DMS114 treated with DMSO at 0.1 percent for 48 hours (cell line): ENCODE results near the gene USH1G.
"Not testable (repeated sequence)": the region's sequence is repeated elsewhere in the genome, so short reads cannot be mapped to it uniquely, and the experiment has no call there.

ENCODE experiments used
- DNase-seq: peaks from one replicate; lab custom pipeline; 2025; ENCODE audit not compliant: unreplicated experiment; lab: John Stamatoyannopoulos, UW

Gene USH1G

DNA sequence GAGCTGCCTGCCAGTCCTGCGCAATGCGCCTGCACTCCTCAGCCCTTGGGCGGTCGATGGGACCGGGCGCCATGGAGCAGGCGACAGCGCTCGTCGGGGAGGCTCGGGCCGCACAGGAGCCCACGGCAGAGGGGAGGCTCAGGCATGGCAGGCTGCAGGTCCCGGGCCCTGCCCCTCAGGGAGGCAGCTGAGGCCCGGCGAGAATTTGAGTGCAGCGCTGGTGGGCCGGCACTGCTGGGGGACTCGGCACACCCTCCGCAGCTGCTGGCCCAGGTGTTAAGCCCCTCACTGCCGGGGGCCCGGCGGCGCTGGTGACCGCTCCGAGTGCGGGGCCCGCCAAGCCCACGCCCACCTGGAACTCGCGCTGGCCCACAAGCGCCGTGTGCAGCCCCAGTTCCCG lies 16.0 kb downstream of the USH1G start:
- DNase-seq: no peak

DNA sequence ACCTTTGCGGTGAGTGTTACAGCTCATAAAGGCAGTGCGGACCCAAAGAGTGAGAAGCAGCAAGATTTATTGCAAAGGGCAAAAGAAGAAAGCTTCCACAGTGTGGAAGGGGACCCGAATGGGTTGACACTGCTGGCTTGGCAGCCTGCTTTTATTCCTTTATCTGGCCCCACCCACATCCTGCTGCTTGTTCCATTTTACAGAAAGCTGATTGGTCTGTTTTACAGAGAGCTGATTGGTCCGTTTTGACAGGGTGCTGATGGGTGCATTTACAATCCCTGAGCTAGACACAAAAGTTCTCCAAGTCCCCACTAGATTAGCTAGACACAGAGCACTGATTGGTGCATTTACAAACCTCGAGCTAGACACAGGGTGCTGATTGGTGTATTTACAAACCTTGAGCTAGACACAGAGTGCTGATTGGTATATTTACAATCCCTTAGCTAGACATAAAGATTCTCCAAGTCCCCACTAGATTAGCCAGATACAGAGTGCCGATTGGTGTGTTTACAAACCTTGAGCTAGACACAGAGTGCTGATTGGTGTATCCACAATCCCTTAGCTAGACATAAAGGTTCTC lies 16.8 kb downstream of the USH1G start:
- not testable (repeated sequence) for DNase-seq

- no peak for DNase-seq
Measured at GRCh38 chr17:74904687-74905409, 18.2 kb downstream of the USH1G start.

GRCh38 chr17:74903671-74904070 lies 19.4 kb downstream of the USH1G start:
- no peak for DNase-seq

- no peak for DNase-seq
Measured at GRCh38 chr17:74903034-74903433, 20.0 kb downstream of the USH1G start.

DNA sequence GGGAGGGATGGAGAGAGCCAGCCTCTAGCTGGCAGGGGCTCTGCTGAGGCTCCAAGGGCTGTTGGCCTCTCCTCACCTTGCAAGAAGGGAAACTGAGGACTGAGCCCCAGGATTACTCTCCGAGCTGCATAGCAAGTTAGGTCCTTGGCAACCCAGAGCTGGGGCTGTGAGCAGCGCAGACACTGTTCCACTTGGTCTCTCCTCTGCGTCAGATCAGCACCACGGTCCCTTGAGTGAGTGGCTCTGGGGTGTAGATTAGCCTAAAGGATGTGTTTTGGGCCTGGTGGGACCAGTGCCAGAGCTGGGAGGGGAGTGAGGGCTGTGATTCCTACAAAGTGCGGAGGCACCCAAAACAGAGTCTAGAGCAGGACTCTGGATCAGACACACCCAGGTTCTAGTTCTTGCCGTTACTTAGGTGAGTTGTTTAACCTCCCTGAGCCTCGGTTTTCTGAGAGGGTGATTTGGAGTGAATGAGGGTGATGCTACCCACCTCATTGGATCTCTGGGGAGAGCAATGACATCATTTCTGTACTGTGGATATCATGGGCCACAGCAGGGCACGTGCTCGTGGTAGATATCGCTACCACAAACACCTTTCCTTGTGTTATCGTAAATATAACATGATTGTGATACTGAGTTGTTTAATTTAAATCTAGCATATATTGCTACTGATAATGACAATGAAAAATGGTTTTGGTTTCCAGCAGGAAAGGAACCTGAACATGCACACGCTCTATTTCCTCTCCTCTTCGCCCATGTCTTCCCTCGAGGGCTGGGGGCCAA lies 21.5 kb downstream of the USH1G start:
- no peak for DNase-seq

GRCh38 chr17:74900208-74900607 lies 22.8 kb downstream of the USH1G start:
- no peak for DNase-seq

- DNase-seq: no peak
Measured at GRCh38 chr17:74898376-74898946, 24.6 kb downstream of the USH1G start.

GRCh38 chr17:74893936-74894671 lies 29.0 kb downstream of the USH1G start:
- no peak for DNase-seq

DNA sequence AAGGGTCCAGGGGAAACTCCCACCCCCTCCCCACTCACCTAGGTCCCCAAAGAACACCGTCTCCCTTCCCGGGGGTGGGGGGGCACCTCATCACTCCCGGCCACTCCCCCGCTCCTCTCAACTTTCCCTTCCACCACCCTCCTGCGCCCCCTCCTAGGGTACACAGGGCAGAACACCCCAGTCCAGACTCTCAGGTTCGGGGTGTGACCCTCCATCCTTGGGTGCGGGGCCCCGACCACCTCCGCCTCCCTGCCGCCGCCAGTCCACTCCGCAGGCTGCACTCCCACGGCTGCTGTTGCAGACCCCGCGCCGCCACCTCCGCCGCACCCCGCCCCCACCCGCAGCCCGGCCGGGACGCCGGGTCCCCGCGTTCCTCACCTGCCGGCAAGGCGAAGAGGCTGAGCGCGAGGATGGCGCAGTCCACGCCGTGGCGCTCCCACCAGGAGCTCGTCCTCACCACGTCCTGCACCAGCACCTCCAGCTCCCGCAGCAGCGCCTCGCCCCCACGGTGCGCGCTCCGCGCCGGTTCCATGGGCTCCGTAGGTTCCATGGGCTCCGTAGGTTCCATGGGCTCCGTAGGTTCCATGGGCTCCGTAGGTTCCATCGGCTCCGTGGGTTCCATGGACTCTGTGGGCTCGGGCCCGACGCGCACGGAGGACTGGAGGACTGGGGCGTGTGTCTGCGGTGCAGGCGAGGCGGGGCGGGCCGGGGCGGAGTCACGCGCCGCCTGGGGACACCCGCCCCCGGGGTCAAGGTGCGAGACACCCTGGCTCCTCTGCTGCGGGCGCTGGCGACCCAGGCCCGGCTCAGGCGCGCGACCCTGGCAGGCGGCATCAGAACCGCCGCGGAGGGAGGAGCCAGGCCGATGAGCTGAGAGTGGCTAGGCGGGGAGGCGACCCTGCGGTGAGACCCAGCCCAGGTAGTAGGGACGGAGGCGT lies 29.8 kb downstream of the USH1G start, which contains the start of gene FADS6:
FADS6 (minus strand) TSS at position 660 of the 938 bp plus-strand sequence; CDS start at position 622, 38 bp downstream.
- no peak for DNase-seq

- no peak for DNase-seq
Measured at GRCh38 chr17:74892013-74892841, 30.8 kb downstream of the USH1G start.

DNA sequence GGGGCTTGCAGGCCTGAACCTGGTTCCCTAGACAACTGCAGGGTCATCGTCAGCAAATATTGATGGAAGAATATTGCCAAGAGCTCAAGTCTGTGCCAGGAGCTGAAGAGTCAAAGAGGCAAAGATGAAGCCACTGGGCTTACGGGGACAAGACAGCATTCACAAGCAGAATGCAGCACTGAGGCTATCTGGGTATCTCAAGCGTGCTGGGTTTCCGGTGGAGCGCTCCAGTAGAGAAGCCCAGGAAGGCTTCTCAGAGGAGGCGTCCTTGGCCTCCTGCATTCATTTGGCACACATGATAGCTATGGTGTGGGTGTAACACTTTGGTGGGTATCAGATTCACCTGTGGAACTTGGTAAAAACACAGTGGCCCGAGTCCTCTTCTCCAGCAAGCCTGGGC lies 32.5 kb downstream of the USH1G start:
- DNase-seq: no peak

DNA sequence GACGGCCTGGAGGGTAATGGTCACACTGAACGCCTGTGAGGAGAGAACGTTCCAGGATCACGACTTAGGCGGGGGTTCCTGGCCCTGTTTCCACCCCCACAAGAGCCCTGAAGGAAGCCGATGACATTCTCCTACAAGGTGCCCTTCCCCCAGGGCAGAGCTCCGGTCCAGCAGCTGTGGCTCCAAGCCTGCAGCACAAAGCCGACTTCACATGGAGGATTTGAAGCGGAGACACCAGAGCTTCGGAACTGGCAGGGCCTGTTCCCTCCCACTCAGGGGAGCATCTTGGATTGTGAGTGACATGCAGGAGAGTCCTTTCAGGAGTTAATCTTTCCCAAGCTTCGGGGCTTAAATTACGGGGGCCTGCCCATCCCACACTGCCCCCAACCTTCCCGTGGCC lies 34.6 kb downstream of the USH1G start:
- no peak for DNase-seq

DNA sequence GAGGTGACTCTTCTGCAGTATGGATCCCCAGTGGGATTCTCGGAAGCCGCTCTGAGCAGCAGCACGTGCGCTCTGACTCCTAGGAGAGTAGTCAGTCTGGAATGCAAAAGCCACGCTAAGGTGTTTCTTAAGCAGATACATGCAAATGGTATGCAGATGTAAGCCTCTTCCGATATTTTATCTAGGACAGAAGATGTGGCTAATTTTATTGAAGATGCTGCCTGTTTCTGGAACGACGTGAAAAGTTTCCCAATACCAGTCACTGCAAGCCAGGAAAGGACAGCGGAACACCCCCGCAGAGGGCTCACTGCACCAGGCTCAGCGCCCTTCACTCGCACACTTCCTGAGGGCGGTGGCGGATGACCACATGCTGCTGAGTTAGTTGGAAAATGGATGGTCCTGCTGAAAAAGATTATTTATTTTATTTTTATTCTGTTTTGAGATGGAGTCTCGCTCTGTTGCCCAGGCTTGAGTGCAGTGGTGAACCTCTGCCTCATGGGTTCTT lies 39.8 kb downstream of the USH1G start:
- DNase-seq: no peak

- DNase-seq: no peak
Measured at GRCh38 chr17:74882517-74883240, 40.4 kb downstream of the USH1G start.

GRCh38 chr17:74881073-74881472 lies 42.0 kb downstream of the USH1G start:
- DNase-seq: no peak

GRCh38 chr17:74879308-74879707 lies 43.7 kb downstream of the USH1G start:
- DNase-seq: no peak

DNA sequence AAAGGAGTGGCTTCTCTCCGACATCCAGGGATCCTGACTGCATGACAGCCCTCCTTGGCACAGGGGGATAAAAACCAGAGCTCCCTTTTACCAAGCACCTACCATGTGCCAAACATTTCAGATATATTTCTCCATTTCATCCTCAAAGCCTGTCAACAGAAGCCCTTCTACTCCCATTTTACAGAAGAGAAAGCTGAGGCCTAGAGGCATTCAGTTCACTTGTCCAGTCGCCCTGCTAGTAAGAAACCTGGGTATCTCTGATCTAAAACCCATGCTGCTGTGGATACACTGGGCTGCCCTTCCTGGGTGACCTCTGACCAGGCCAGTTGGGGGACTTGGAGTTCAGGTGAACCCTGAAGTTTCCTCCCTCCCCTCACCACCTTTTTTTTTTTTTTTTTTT lies 44.4 kb downstream of the USH1G start:
- no peak for DNase-seq
